ENCODE data around the gene ADISSP.

The ADISSP gene

GRCh38 chr20:3803289-3803688, 35.7 kb upstream of the ADISSP start:
- in situ Hi-C loops (cut with MboI; ENCODE audit: low sequenced_read_pairs, unreplicated experiment), result no loop called here
- TF ChIP-seq CTCF (IDR thresholded peaks at IDR 0.05; ENCODE audit: borderline replicate concordance, control extremely low read depth, extremely low read depth, insufficient read depth, missing control alignments), result no peak
- DNase-seq (ENCODE audit: low spot score), result no peak

- in situ Hi-C loops (cut with MboI; ENCODE audit: low sequenced_read_pairs, unreplicated experiment), result no loop called here
- TF ChIP-seq CTCF (IDR thresholded peaks at IDR 0.05; ENCODE audit: borderline replicate concordance, control extremely low read depth, extremely low read depth, insufficient read depth, missing control alignments), result no peak
- DNase-seq (ENCODE audit: low spot score), result no peak
These were observed 35.1 kb upstream of the ADISSP start for GRCh38 chr20:3802524-3803239.

- no peak for DNase-seq (ENCODE audit: low spot score)
- no peak for TF ChIP-seq CTCF (IDR thresholded peaks at IDR 0.05; ENCODE audit: borderline replicate concordance, control extremely low read depth, extremely low read depth, insufficient read depth, missing control alignments)
- in situ Hi-C loops (cut with MboI; ENCODE audit: low sequenced_read_pairs, unreplicated experiment), result no loop called here
These were observed 34.3 kb upstream of the ADISSP start for GRCh38 chr20:3801846-3802245.

- in situ Hi-C loops (cut with MboI; ENCODE audit: low sequenced_read_pairs, unreplicated experiment), result no loop called here
- no peak for DNase-seq (ENCODE audit: low spot score)
These were observed 33.7 kb upstream of the ADISSP start for GRCh38 chr20:3801299-3801698.

GRCh38 chr20:3800878-3801260, 33.3 kb upstream of the ADISSP start:
- TF ChIP-seq CTCF (IDR thresholded peaks at IDR 0.05; ENCODE audit: borderline replicate concordance, control extremely low read depth, extremely low read depth, insufficient read depth, missing control alignments), result no peak
- DNase-seq (ENCODE audit: low spot score), result no peak
- in situ Hi-C loops (cut with MboI; ENCODE audit: low sequenced_read_pairs, unreplicated experiment), result no loop called here

More at GRCh38 chr20:3801299-3801698, 33.7 kb upstream of the ADISSP start:
- TF ChIP-seq CTCF (IDR thresholded peaks at IDR 0.05; ENCODE audit: borderline replicate concordance, control extremely low read depth, extremely low read depth, insufficient read depth, missing control alignments), result no peak

GRCh38 chr20:3800256-3800877, 32.8 kb upstream of the ADISSP start:
- no peak for TF ChIP-seq CTCF (IDR thresholded peaks at IDR 0.05; ENCODE audit: borderline replicate concordance, control extremely low read depth, extremely low read depth, insufficient read depth, missing control alignments)
- no peak for DNase-seq (ENCODE audit: low spot score)
- in situ Hi-C loops (cut with MboI; ENCODE audit: low sequenced_read_pairs, unreplicated experiment), result no loop called here
